Activated T-cell treated with anti-CD3 and anti-CD28 coated beads for 24 hours (primary cell): ENCODE measurements around the gene COX17.

Experiments
- DNase-seq: peaks from one replicate; pipeline ENCODE4 v3.0.0-alpha.2; 2020; ENCODE audit warnings: low read depth

The COX17 gene

DNA sequence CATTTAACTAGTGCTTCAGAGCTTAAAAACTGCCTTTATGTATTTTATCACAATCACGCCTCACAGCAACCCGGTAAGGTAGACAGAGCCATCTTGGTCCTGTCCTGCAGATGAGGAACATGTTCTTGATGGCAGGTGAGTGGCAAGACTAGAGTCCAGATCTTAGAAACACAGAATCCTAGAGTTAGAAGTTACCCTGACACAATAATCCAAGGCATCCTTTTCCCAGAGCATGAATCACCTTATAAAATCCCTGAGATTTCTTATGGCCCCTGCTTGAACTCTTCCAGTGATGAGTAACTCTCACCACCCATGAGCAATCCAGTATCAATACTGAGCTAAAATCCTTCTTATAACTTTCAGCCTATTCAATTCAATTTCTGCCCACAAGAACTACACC, 33.7 kb downstream of the COX17 start:
- no peak for DNase-seq

GRCh38 chr3:119642746-119643473, 34.3 kb downstream of the COX17 start:
- DNase-seq = no peak

DNA sequence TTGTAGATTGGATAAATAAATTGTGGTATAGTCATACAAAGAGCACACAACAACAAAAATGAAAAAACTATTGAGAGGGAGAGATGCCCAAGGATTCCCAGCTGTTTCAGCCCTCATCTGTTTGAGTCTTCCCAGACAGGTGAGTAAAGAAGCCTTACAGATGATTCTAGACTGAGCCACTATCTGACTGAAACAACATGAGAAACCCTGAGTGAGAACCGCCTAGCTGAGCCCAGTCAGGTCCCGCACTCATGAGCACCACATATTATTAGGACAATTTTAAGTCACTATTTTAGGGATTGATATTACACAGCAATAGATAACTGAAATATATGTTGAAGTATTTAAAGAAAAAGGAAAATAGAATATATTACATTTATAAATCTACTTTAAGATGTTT, 35.8 kb downstream of the COX17 start:
- DNase-seq = no peak

DNA sequence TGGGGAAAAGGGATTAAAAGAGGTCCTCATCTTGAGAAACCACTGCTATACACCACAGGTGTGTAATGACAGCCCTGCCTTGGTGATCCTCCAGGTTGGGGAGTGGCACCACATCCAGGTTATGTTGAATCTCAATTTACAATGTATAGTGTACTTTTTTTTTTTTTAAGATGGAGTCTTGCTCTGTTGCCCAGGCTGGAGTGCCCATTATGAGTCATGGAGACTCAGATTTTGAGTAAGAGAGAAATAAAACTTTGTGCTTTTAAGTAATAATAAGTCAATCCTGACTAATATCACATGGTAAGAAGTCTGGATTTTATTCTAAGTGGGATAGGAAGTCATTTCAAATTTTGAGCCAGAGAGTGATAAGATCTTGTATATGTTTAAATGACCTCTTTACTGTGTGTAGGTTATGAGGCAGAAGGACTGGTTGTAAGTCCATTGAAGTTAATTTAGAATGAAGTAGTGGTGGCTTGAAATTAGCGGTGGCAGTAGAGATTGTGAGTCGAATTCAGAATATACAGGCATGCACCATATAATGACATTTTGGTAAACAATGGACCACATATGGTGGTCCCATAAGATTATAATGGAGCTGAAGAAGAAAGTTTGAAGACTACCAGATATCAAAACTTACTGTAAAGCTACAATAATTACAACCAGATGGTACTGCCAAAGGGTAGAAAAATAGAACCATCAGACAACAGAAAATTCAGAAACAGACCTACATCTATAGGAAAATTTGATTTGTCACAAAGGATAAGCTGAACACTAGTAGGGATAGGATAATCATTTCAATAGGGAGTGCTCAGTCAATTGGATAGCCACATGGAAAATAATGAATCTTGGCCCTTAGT, 37.5 kb downstream of the COX17 start:
- DNase-seq = no peak

DNA sequence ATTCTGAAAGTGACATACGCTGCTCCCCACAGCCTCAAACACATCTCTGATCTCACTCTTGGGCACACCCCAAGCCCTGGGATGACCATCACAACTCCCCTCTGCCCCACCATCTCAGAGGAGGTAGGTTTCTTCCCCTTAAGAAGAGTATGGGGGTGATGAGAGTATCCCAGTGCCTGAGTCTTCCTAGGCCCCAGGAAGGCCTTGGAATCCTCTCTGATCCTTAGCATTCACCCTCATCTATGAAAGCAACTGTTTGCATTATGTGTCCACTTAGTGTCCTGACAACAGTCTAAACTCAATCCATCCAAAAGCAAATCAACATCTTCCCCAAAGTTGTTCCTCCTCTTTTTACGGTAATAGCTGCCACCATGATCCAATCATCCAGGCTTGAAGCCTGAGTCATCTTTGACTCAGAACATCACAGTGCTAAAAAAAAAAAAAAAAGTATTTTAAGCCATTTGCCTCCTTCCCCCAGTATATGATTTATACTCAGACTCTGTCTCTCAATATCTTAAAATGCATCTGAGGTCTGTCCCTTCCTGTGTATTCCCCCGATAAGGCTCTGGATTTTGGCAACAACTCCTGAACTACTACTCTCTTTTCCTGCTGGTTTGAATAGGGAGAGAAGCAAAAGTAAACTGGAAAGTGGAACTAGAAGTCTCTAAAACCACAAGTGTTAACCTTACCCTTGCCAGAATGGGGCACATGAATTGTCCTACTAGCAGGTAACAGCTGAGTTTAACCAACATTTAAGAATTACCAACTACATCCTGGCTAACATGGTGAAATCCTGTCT, 39.3 kb downstream of the COX17 start:
- no peak for DNase-seq

DNA sequence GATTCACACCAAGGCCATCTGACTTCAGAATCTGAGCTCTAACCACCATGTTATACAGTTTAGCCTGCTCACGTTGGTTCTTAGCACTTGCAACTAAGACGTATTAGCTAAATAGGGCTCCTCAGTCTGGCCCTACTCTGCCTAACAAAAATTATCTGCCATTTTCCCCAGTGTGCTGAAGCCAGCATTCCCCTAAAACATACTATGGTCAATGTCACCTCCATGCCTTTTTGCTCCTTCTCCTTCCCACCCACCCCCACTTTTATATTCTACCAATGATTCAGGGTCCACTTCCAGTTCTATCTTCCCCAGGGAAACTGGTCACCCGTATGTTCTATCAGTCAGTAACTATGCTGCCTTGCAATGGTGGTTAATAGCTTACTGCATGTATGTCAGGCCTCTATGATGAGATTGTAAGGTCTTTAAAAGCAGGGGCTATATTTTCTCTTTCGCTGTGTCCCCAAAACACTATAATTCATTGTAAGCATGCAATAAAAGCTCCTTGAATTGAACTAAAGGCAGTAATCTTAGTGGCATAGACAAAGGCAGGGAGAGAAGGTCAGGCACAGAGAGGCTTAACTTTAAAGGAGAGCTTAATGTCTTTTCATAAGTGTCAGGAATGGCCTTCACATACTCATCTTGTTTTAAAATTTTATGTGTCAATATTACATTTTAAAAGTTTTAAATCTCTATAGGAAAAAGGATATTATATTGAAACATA, 40.2 kb downstream of the COX17 start:
- no peak for DNase-seq

GRCh38 chr3:119636249-119636648, 41.0 kb downstream of the COX17 start:
- DNase-seq = no peak

DNA sequence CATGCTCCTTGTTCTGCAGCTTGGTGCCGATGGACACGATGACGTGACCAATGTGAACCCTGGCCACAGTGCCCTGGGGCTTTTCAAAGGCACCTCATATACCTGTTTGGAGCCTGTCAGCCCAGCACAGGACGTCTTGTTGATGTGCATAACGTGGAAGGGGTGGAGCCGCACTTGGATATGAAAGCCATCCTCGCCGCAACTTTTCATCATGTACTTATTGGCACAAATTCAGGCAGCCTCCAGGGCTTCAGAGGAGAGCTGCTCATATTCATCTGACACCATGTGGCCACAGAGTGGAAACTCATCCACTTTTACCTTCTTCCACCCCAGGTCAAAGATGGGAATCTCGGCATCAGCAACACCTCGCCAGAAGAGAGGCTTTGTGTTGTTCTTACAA, 41.5 kb downstream of the COX17 start:
- no peak for DNase-seq

DNA sequence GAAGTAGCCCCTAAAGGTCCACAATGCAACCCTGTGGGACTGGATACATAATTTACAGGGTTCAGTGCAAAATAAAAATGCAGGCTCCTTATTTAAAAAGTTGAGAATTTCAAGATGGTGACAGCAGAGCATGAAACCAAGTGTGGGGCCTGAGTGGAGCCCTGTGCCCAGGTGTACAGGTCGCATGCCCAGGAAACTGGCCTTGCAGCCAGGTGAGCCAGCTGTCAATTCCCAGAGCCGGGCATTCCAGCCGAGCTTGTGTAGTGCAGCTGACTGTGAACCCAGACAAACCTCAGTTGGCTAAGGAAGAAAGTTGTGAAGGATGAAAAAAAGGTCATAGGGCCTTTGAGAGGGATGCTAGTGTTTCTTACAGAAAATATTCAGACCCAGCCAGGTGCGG, 44.4 kb downstream of the COX17 start:
- DNase-seq = no peak

- DNase-seq = no peak
These were observed 45.0 kb downstream of the COX17 start for GRCh38 chr3:119632216-119632615.

GRCh38 chr3:119631516-119631915, 45.7 kb downstream of the COX17 start:
- DNase-seq = no peak

DNA sequence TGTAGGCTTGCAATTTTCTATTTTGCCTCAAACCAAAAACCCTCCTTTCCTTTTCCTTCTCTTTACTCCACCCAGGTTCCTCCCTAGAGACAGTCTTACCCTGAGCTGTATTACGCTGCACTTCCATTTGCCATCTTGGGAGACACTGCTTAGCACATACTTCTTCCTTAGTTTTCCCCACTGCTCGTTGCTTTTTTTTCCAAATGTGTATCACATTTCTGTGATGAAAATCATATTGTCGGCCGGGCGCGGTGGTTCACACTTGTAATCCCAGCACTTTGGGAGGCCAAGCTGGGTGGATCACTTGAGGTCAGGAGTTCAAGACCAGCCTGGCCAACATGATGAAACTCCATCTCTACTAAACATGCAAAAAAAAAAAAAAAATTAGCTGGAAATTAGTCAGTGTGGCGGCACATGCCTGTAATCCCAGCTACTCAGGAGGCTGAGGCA, 46.3 kb downstream of the COX17 start:
- DNase-seq = no peak

DNA sequence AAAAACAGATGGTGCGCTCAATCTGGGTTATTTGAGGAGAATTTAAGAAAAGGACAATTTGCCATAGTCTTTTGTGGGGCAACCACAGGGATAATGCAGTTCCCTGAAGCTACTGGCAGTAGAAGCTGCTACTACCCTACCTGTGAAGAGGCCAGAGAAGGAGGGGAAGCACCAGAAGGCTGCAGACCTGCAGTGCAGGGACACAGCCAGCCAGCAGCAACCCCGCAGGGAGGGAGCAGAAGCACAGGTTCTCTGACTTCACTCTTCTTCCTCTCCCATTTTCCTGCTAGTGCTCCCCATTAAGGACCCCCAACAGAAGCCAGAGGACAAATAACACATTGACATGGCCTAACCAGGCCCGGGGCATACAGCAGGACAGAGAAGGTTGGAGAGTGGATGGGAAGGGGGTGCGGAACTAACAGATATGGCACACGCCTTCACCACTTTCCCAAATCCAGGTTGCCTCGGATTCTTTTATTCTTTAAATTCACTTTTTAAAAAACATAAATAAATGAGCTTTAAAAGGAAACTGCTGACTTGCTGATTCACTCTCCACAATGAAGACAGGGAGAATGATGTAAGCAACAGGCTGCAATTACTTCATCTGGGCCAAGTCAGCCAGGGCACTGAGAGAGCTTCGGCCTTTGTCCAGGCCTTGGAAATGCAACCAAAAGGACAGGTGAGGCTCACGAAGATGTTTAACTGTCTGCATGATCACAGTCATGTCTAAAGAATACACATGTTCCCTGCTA, 46.9 kb downstream of the COX17 start:
- no peak for DNase-seq

DNA sequence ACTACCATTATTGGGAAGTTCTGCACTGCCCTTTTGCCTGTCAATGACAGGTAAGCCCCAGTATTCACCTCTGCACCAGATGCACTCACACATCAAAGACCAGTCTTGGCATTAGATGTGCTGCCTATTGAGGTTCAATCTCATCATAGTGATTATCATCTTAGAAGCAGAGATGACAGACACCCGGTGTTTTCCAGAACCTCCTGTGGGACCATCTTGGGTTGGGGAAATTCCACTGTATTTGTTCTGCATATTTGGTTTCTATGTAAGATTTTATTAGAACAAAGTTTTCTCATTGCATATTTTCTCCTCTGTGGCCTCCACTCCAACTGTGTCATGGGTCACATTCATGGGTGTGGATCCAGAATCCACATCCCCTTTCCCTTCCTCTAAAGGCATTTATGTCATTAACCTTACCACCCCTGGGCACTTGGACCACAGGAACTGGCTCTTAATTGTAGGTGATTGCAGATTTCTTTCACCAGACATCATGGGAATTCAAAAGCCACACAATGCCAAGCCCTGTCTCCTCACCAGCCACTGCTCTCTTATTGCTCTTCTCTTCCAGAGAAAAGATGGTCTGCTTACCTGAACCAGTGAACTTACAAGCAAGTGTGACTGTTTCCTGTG, 48.3 kb downstream of the COX17 start:
- no peak for DNase-seq

DNA sequence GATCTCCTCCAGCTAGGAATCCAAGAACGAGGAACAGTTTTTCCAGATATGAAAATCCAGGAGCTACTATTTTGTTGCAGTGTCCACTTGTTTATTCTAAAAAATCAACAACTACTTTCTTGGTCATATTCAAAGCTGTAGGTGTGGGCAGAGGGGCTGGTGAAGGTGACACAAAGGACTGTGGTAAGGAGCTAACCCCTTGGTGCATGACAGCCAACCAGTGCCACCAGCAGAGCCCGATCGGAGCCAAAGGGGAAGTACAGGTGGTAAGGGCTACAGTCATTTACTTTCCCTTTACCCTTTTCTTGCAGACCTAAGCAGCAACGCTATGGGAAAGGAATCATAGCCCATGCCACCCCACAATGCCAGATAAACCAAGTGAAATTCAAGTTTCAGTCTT, 48.8 kb downstream of the COX17 start:
- no peak for DNase-seq

DNA sequence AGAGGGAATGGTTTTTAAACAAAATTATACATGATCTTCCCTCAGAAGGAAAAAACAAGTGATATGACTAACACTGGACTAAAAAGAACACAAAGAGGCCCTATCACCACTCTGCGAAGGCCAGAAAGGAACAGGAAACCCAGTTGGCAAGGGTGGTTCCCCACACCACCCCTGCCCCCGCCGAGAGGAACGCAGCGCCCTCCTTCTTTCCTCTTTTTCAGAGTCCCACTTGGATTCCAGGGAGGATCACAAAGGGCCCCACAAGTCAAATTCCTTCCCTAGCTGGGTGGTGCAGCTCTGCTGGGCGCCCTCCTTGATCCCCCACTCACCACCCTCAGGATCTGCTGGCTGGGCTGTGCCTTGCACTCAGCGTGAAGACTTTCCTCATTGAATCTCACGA, 49.7 kb downstream of the COX17 start:
- DNase-seq = no peak

DNA sequence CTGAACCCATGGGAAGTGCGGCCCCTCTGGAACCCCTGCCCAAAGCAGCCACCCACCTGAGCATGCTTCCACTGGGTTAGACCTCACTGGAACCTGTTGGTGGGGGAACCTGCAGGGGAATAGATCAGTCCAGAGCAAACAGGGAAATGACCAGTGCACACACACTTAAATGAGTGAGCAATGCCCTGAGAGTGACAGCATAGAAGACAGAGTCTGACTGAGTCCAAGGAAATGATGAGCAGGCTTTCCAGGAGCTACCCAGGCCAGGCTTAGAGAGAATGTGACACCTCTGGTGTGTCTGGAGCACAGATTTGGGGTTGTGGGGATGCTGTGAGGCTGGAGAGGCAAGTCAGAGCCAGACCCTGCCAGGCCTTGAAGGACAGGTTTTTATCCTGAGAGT, 51.0 kb downstream of the COX17 start:
- DNase-seq = no peak

DNA sequence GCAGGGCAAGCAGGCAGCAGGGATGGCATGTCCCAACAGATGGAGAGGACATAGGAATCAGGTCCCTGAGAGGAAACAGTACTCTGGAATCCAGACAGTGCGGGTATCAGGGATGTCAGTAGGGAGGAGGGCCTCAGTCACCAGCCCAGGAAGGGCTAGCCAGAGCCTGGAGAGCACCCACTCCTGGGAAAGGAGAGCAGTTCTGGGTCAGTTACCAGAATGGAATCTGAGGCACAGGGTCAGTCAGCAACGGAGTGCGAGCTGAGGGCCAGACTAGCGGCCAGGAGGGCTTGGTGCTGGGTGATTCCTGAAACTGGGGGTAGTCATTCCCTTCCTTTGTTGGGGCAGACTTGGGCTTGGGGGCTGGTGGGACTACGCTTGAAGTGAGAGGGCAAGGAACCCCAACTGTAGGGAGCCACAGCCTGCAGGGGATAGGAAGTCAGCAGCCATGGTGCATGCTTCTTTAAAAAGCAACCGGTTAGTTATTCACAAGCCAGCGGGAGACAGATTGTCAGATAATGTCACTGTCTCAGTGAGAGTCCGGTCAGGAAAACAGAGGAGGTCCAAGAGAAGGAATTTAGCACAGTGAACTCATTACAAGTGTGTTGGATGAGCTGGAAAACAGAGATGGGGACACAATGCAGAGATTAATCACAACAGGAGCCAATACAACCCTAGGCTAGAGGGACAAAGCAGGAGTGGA, 51.6 kb downstream of the COX17 start:
- no peak for DNase-seq

- no peak for DNase-seq
These were observed 53.0 kb downstream of the COX17 start for GRCh38 chr3:119624002-119624720.
